NCI-H524 treated with DMSO at 0.1 percent for 48 hours (cell line): Measurements from ENCODE around the gene DNASE1.

Source experiments
- DNase-seq: peaks from one replicate; lab custom pipeline; 2025; lab: John Stamatoyannopoulos, UW

DNASE1 gene

DNA sequence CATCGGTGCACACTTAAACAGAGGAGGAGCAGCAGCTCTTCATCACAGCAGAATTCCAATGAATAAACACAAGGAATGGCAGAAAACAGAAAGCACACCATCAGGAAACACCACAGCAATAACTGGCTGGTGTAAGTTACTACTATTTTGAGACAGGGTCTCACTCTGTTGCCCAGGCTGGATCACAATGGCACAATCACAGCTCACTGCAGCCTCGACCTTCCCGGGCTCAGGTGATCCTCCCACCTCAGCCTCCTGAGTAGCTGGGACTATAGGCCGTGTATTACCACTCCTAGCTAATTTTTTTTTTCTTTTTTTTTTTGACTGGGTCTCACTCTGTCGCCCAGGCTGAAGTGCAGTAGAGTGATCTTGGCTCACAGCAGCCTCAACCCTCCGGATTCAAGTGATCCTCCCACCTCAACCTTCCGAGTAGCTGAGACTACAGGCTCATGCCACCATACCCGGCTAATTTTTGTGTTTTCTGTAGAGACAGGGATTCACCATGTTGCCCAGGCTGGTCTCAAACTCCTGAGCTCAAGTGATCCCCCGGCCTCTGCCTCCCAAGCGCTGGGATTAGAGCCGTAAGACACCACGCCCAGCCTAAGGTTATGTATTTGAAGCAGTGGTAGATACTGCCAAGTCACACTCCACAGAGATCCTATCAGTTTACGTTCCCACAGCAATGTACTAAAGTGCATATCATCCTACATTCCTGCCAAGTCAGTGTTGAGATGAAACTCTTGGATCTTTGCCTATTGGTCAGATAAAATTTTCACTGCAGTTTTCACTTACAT lies 42.1 kb downstream of the DNASE1 start:
- no peak for DNase-seq

DNA sequence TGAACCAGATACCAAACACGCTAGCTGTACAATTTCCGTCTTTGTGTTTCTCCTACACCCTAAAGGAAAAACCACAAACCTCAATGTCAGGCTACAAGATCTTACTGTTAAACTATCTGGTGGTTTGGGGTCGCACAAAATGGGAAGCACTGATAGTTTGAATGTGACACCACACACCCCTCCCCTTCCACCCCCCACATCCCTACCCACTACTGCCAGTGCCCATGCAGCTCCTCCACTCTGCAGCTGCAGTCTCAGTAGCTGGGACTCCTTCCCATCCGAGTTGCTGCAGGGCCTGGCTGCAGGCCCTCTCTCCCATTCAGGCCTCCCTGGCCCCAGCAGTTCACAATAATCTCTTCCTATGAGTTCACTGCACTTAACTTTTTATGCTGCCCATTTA lies 44.5 kb downstream of the DNASE1 start:
- no peak for DNase-seq

DNA sequence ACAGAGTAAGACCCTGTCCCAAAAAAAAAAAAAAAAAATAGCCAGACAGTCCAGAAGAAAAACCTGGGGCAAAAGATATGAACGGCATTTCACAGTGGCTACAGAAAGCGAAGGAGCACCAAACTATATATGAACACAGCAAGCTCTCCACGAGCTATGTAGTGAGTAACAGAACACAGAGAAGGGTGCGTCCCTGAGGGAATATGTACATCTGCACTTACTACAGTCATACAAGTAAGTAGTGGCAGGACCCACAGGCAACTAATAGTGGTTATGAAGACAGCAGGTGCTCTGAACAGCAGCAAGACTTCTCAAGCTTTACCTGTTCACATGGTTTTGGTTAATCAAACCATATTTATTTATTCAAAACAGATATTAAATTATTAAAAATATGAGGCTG lies 47.0 kb downstream of the DNASE1 start:
- DNase-seq = no peak

DNA sequence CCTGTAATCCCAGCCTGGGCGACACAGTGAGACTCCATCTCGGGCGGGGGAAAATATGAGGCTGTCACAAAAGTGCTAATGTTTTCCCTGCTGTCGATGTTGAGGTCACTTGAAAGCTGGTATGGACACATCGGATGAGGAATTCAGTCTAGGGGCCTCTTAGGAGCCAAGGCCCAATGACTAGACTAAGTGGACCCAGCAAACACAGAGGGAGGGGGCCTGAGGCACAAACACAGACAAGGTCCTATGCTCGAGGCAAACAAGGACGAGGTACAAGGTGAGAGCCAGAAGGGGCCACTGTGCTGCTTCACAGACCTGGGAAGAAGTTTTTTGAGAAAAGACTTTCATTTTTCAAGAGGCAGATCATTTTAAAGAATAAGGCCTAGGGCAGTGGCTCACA lies 47.6 kb downstream of the DNASE1 start:
- DNase-seq = no peak

GRCh38 chr16:3706253-3707012 lies 51.9 kb downstream of the DNASE1 start:
- DNase-seq = no peak
